ENCODE data around the gene CAMK2D. TPM values are rescaled to one million over a fixed set of nuclear protein-coding genes. Genes with fewer than 3 reads are reported as not detected.

The CAMK2D gene
- total and polyA plus RNA-seq, 2 donors (not counting 1 experiment from before 2014, with no cell fraction given) = 120 to 262 TPM

- H3K36me3 ChIP-seq (ENCODE audit: control insufficient read depth, insufficient read depth, low read length) = no peaks in the 10 kb centered on the region
- H3K79me2 ChIP-seq (ENCODE audit: control insufficient read depth, insufficient read depth, low read length) = peaks cover 73% of the 10 kb centered on the region
- no peak overlapping the region for H3K9ac ChIP-seq (ENCODE audit: insufficient read depth, low read length)
- H3K4me1 ChIP-seq (ENCODE audit: control insufficient read depth, extremely low read depth, insufficient read depth, low read length) = no peaks in the 10 kb centered on the region
- H4K20me1 ChIP-seq (ENCODE audit: control insufficient read depth, extremely low read depth, insufficient read depth, low read length) = no peaks in the 10 kb centered on the region
- no peak overlapping the region for H3K27ac ChIP-seq (ENCODE audit: insufficient read depth, low read length)
- H2AFZ ChIP-seq (ENCODE audit: low read length) = no peak overlapping the region
- TF ChIP-seq, protein P1, sequence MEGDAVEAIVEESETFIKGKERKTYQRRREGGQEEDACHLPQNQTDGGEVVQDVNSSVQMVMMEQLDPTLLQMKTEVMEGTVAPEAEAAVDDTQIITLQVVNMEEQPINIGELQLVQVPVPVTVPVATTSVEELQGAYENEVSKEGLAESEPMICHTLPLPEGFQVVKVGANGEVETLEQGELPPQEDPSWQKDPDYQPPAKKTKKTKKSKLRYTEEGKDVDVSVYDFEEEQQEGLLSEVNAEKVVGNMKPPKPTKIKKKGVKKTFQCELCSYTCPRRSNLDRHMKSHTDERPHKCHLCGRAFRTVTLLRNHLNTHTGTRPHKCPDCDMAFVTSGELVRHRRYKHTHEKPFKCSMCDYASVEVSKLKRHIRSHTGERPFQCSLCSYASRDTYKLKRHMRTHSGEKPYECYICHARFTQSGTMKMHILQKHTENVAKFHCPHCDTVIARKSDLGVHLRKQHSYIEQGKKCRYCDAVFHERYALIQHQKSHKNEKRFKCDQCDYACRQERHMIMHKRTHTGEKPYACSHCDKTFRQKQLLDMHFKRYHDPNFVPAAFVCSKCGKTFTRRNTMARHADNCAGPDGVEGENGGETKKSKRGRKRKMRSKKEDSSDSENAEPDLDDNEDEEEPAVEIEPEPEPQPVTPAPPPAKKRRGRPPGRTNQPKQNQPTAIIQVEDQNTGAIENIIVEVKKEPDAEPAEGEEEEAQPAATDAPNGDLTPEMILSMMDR (conservative IDR thresholded peaks at IDR 0.05 in 1 of 2, IDR thresholded peaks at IDR 0.05 in 1 of 2; ENCODE audit: low read depth in 1 of 2, low read length in 2 of 2) = no peak
- TF ChIP-seq EZH2 (IDR thresholded peaks at IDR 0.05; ENCODE audit: low read length, missing control alignments) = no peak
- no peaks in the 10 kb centered on the region for H3K9me3 ChIP-seq (ENCODE audit: control insufficient read depth, insufficient read depth, low read depth, low read length)
- H3K4me2 ChIP-seq (ENCODE audit: extremely low read depth, insufficient read depth, low read length) = no peak overlapping the region
- H3K4me3 ChIP-seq (replicated peaks in 1 of 4; ENCODE audit: control extremely low read depth in 1 of 4, insufficient read depth in 1 of 4, low read depth in 3 of 4, low read length in 4 of 4) = no peak overlapping the region
- no peaks in the 10 kb centered on the region for H3K27me3 ChIP-seq (ENCODE audit: control insufficient read depth, insufficient read depth, low read length)
- DNase-seq (ENCODE audit: low read depth in 2 of 2) = no peak
Observed at GRCh38 chr4:113745711-113746110, 15.8 kb downstream of the CAMK2D start.

GRCh38 chr4:113744667-113745240, 16.8 kb downstream of the CAMK2D start:
- H3K9me3 ChIP-seq (ENCODE audit: control insufficient read depth, insufficient read depth, low read depth, low read length) = no peaks in the 10 kb centered on the region
- no peak overlapping the region for H2AFZ ChIP-seq (ENCODE audit: low read length)
- no peaks in the 10 kb centered on the region for H3K27me3 ChIP-seq (ENCODE audit: control insufficient read depth, insufficient read depth, low read length)
- DNase-seq (ENCODE audit: low read depth in 2 of 2) = peak in 1 of 2 donors; percentile 25
- H3K4me1 ChIP-seq (ENCODE audit: control insufficient read depth, extremely low read depth, insufficient read depth, low read length) = no peaks in the 10 kb centered on the region
- peaks cover 2% of the 10 kb centered on the region for H3K36me3 ChIP-seq (ENCODE audit: control insufficient read depth, insufficient read depth, low read length)
- no peak overlapping the region for H3K4me3 ChIP-seq (replicated peaks in 1 of 4; ENCODE audit: control extremely low read depth in 1 of 4, insufficient read depth in 1 of 4, low read depth in 3 of 4, low read length in 4 of 4)
- no peak overlapping the region for H3K27ac ChIP-seq (ENCODE audit: insufficient read depth, low read length)
- H3K4me2 ChIP-seq (ENCODE audit: extremely low read depth, insufficient read depth, low read length) = no peak overlapping the region
- no peak overlapping the region for H3K9ac ChIP-seq (ENCODE audit: insufficient read depth, low read length)
- H4K20me1 ChIP-seq (ENCODE audit: control insufficient read depth, extremely low read depth, insufficient read depth, low read length) = no peaks in the 10 kb centered on the region
- TF ChIP-seq EZH2 (IDR thresholded peaks at IDR 0.05; ENCODE audit: low read length, missing control alignments) = no peak
- TF ChIP-seq, protein P1 (conservative IDR thresholded peaks at IDR 0.05 in 1 of 2, IDR thresholded peaks at IDR 0.05 in 1 of 2; ENCODE audit: low read depth in 1 of 2, low read length in 2 of 2) = no peak
- H3K79me2 ChIP-seq (ENCODE audit: control insufficient read depth, insufficient read depth, low read length) = peaks cover 73% of the 10 kb centered on the region

DNA sequence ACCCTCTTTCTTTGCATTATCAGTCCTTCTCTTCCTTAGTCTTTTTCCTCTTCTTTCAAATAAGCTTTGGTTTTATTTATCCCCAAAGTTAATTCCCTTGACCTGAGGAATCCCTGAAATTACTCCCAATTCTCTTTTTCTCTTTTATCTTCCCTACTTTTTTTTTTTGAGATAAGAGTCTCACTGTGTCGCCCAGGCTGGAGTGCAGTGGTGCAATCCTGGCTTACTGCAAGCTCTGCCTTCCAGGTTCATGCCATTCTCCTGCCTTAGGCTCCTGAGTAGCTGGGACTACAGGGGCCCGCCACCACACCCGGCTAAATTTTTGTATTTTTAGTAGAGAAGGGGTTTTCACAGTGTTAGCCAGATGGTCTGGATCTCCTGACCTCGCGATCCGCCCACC, 17.8 kb downstream of the CAMK2D start:
- no peak for DNase-seq (ENCODE audit: low read depth in 2 of 2)
- Histone ChIP-seq H3K79me2 (ENCODE audit: control insufficient read depth, insufficient read depth, low read length) (peaks cover 74% of the 10 kb centered on the region), H3K36me3 (ENCODE audit: control insufficient read depth, insufficient read depth, low read length) (peaks cover 2% of the 10 kb centered on the region), H3K27me3 (ENCODE audit: control insufficient read depth, insufficient read depth, low read length) (no peaks in the 10 kb centered on the region), H3K4me3 (replicated peaks in 1 of 4; ENCODE audit: control extremely low read depth in 1 of 4, insufficient read depth in 1 of 4, low read depth in 3 of 4, low read length in 4 of 4) (no peak overlapping the region), H3K27ac (ENCODE audit: insufficient read depth, low read length) (no peak overlapping the region), H4K20me1 (ENCODE audit: control insufficient read depth, extremely low read depth, insufficient read depth, low read length) (no peaks in the 10 kb centered on the region), H3K4me1 (ENCODE audit: control insufficient read depth, extremely low read depth, insufficient read depth, low read length) (no peaks in the 10 kb centered on the region), H3K9ac (ENCODE audit: insufficient read depth, low read length) (no peak overlapping the region), H3K4me2 (ENCODE audit: extremely low read depth, insufficient read depth, low read length) (no peak overlapping the region), H2AFZ (ENCODE audit: low read length) (no peak overlapping the region), H3K9me3 (ENCODE audit: control insufficient read depth, insufficient read depth, low read depth, low read length) (no peaks in the 10 kb centered on the region)
- TF ChIP-seq, protein P1 (conservative IDR thresholded peaks at IDR 0.05 in 1 of 2, IDR thresholded peaks at IDR 0.05 in 1 of 2; ENCODE audit: low read depth in 1 of 2, low read length in 2 of 2) = no peak

Data from fibroblast of lung (primary cell).